ENCODE data around the gene USB1. TPM values are rescaled to one million over a fixed set of nuclear protein-coding genes. Genes with fewer than 3 reads are reported as not detected.
A peak's percentile ranks its signal among the peaks of the same experiment; 100 is the strongest.

USB1 gene
- total and polyA plus RNA-seq, 7 experiments from 2014 or later: 26.8 to 50.8 (median 28.9) TPM

- Histone ChIP-seq H3K9me3 (ENCODE audit: control insufficient read depth in 2 of 3, low read length in 3 of 3) (no peaks in the 10 kb centered on the region), H3K27me3 (ENCODE audit: control insufficient read depth in 2 of 2, insufficient read depth in 2 of 2, low read length in 2 of 2) (no peaks in the 10 kb centered on the region), H3K36me3 (ENCODE audit: control insufficient read depth in 2 of 3, insufficient read depth in 3 of 3, low read length in 3 of 3) (no peaks in the 10 kb centered on the region), H3K27ac (ENCODE audit: low read depth, low read length) (no peak overlapping the region), H3K4me1 (ENCODE audit: control insufficient read depth in 2 of 2, insufficient read depth in 2 of 2, low read length in 2 of 2) (no peaks in the 10 kb centered on the region), H3K4me3 (ENCODE audit: low read length) (no peak overlapping the region)
- H3K4me3 Mint-ChIP-seq: no peak overlapping the region
- intact Hi-C loops (cut with micrococcal nuclease): no loop called here
- DNase-seq (no peak), ATAC-seq (no peak)
- H3K4me1 Mint-ChIP-seq: no peaks in the 10 kb centered on the region
- ChIA-PET POLR2A (no interaction called here), CTCF (interaction anchor here (0.5 kb wide), 1 partner anchor 1340 kb away, joined by 3 read pairs; no protein-coding TSS in a partner anchor)
- H3K9me3 Mint-ChIP-seq: no peaks in the 10 kb centered on the region
- no peaks in the 10 kb centered on the region for H3K36me3 Mint-ChIP-seq
- no peak overlapping the region for H3K27ac Mint-ChIP-seq
- no peaks in the 10 kb centered on the region for H3K27me3 Mint-ChIP-seq
These were observed 41.0 kb downstream of the USB1 start for GRCh38 chr16:58042001-58042885.

DNA sequence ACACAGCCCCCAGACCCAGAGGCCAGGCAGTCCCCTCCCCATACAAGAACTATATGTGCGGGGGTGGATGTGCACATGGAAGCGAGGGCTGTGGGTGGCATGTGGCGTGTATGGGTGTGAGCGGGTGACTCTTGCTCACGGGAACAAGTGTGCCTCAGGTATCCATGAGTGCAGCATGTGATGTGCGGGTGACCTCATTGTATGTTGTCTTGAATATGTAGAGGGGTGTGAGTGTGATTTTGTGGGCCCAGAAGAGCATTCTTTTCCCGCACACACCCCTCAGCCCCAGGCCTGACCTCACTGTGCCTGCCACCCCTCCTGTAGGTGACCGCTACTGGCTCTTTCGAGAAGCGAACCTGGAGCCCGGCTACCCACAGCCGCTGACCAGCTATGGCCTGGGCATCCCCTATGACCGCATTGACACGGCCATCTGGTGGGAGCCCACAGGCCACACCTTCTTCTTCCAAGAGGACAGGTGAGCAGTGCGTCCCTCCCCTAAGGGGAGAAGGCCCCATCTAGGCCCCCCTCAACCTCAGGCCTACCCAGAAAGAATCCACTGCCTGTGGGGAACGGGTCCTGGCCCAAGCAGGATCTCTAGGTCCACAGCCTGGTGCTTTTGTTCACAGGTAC, 41.8 kb downstream of the USB1 start:
- no peaks in the 10 kb centered on the region for H3K4me1 Mint-ChIP-seq
- Histone ChIP-seq H3K27me3 (ENCODE audit: control insufficient read depth in 2 of 2, insufficient read depth in 2 of 2, low read length in 2 of 2) (no peaks in the 10 kb centered on the region), H3K36me3 (ENCODE audit: control insufficient read depth in 2 of 3, insufficient read depth in 3 of 3, low read length in 3 of 3) (no peaks in the 10 kb centered on the region), H3K9me3 (ENCODE audit: control insufficient read depth in 2 of 3, low read length in 3 of 3) (no peaks in the 10 kb centered on the region), H3K4me1 (ENCODE audit: control insufficient read depth in 2 of 2, insufficient read depth in 2 of 2, low read length in 2 of 2) (no peaks in the 10 kb centered on the region), H3K4me3 (ENCODE audit: low read length) (no peak overlapping the region), H3K27ac (ENCODE audit: low read depth, low read length) (no peak overlapping the region)
- H3K4me3 Mint-ChIP-seq: no peak overlapping the region
- ChIA-PET CTCF (no interaction called here), POLR2A (no interaction called here)
- H3K9me3 Mint-ChIP-seq: no peaks in the 10 kb centered on the region
- no peaks in the 10 kb centered on the region for H3K27me3 Mint-ChIP-seq
- H3K27ac Mint-ChIP-seq: peak overlapping the region in 1 of 9 donors; percentile 63
- intact Hi-C loops (cut with micrococcal nuclease): no loop called here
- DNase-seq (no peak), ATAC-seq (peak; percentile 2)
- no peaks in the 10 kb centered on the region for H3K36me3 Mint-ChIP-seq

- no peaks in the 10 kb centered on the region for H3K4me1 Mint-ChIP-seq
- POLR2A ChIA-PET: no interaction called here
These were observed 42.5 kb downstream of the USB1 start for GRCh38 chr16:58043571-58044155.

GRCh38 chr16:58044266-58045019, 43.2 kb downstream of the USB1 start:
- POLR2A ChIA-PET: no interaction called here

More at GRCh38 chr16:58043571-58044155, 42.5 kb downstream of the USB1 start:
- Histone ChIP-seq H3K4me3 (ENCODE audit: low read length) (no peak overlapping the region), H3K27me3 (ENCODE audit: control insufficient read depth in 2 of 2, insufficient read depth in 2 of 2, low read length in 2 of 2) (no peaks in the 10 kb centered on the region), H3K9me3 (ENCODE audit: control insufficient read depth in 2 of 3, low read length in 3 of 3) (no peaks in the 10 kb centered on the region), H3K36me3 (ENCODE audit: control insufficient read depth in 2 of 3, insufficient read depth in 3 of 3, low read length in 3 of 3) (no peaks in the 10 kb centered on the region), H3K4me1 (ENCODE audit: control insufficient read depth in 2 of 2, insufficient read depth in 2 of 2, low read length in 2 of 2) (no peaks in the 10 kb centered on the region), H3K27ac (ENCODE audit: low read depth, low read length) (no peak overlapping the region)
- CTCF ChIA-PET: no interaction called here
- no peaks in the 10 kb centered on the region for H3K36me3 Mint-ChIP-seq
- no peak overlapping the region for H3K4me3 Mint-ChIP-seq
- intact Hi-C loops (cut with micrococcal nuclease): no loop called here
- H3K9me3 Mint-ChIP-seq: no peaks in the 10 kb centered on the region
- ATAC-seq (peak; percentile 10), DNase-seq (no peak)
- no peaks in the 10 kb centered on the region for H3K27me3 Mint-ChIP-seq
- H3K27ac Mint-ChIP-seq: no peak overlapping the region

DNA sequence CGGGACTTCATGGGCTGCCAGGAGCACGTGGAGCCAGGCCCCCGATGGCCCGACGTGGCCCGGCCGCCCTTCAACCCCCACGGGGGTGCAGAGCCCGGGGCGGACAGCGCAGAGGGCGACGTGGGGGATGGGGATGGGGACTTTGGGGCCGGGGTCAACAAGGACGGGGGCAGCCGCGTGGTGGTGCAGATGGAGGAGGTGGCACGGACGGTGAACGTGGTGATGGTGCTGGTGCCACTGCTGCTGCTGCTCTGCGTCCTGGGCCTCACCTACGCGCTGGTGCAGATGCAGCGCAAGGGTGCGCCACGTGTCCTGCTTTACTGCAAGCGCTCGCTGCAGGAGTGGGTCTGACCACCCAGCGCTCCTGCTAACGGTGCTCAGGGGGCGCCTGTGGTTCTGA, 43.9 kb downstream of the USB1 start:
- Histone ChIP-seq H3K36me3 (ENCODE audit: control insufficient read depth in 2 of 3, insufficient read depth in 3 of 3, low read length in 3 of 3) (no peaks in the 10 kb centered on the region), H3K9me3 (ENCODE audit: control insufficient read depth in 2 of 3, low read length in 3 of 3) (no peaks in the 10 kb centered on the region), H3K27me3 (ENCODE audit: control insufficient read depth in 2 of 2, insufficient read depth in 2 of 2, low read length in 2 of 2) (no peaks in the 10 kb centered on the region), H3K4me3 (ENCODE audit: low read length) (no peak overlapping the region), H3K4me1 (ENCODE audit: control insufficient read depth in 2 of 2, insufficient read depth in 2 of 2, low read length in 2 of 2) (no peaks in the 10 kb centered on the region), H3K27ac (ENCODE audit: low read depth, low read length) (no peak overlapping the region)
- ATAC-seq (no peak), DNase-seq (no peak)
- Mint-ChIP-seq H3K9me3 (no peaks in the 10 kb centered on the region), H3K4me1 (peaks cover 0 to 2% (median 0%) of the 10 kb centered on the region in 7 donors), H3K27ac (no peak overlapping the region), H3K36me3 (no peaks in the 10 kb centered on the region), H3K4me3 (no peak overlapping the region), H3K27me3 (no peaks in the 10 kb centered on the region)
- intact Hi-C loops (cut with micrococcal nuclease): no loop called here
- POLR2A ChIA-PET: no interaction called here
- CTCF ChIA-PET: no interaction called here

More at GRCh38 chr16:58044266-58045019, 43.2 kb downstream of the USB1 start:
- H3K36me3 ChIP-seq (ENCODE audit: control insufficient read depth in 2 of 3, insufficient read depth in 3 of 3, low read length in 3 of 3): no peaks in the 10 kb centered on the region
- H3K27ac ChIP-seq (ENCODE audit: low read depth, low read length): no peak overlapping the region
- Mint-ChIP-seq H3K36me3 (no peaks in the 10 kb centered on the region), H3K4me3 (no peak overlapping the region), H3K4me1 (peaks cover 0 to under 1% (median 0%) of the 10 kb centered on the region in 7 donors), H3K9me3 (no peaks in the 10 kb centered on the region), H3K27ac (no peak overlapping the region), H3K27me3 (no peaks in the 10 kb centered on the region)
- no peaks in the 10 kb centered on the region for H3K9me3 ChIP-seq (ENCODE audit: control insufficient read depth in 2 of 3, low read length in 3 of 3)
- H3K27me3 ChIP-seq (ENCODE audit: control insufficient read depth in 2 of 2, insufficient read depth in 2 of 2, low read length in 2 of 2): no peaks in the 10 kb centered on the region
- DNase-seq: no peak
- H3K4me3 ChIP-seq (ENCODE audit: low read length): no peak overlapping the region
- CTCF ChIA-PET: no interaction called here
- intact Hi-C loops (cut with micrococcal nuclease): no loop called here
- H3K4me1 ChIP-seq (ENCODE audit: control insufficient read depth in 2 of 2, insufficient read depth in 2 of 2, low read length in 2 of 2): no peaks in the 10 kb centered on the region
- ATAC-seq: no peak

DNA sequence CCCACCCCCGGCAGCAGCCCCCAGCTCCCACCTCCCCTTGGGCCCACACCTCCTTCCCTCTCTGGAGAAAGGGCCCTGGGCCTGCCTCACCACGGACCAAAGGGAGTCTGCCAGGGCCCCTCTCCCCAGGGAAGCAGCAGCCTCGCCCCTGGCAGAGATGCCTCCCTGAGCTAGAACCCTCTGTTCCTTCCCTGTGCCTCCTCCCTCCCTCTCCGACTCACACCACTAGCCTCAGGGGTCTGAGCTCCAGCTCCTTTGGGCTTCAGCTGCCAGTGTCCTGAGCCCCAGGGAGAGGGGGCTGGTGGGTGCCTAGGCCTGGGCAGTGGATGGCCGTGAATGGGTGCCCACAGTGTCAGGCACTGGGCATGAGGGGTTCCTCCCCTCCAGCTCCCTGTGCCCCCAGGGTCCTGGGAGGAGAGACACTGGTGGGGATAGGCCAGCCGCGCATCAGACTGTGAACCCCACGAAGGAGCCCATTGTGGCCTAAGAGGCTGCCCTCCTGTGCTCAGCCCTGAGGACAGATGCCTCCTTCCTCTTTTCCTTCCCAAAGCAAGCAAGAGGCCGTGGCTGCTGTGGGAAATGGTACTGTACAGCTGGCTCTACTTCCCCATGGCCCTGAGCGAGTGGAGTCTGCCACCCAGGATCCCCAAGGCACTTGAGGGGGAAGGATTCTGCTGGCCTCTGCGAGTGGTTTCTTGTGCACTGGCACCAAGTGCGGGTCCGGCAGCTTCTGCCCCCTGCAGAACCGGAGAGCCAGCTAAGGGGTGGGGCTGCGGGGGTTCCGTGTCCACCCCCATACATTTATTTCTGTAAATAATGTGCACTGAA, 45.1 kb downstream of the USB1 start:
- Mint-ChIP-seq H3K4me1 (peaks cover 0 to 2% (median 0%) of the 10 kb centered on the region in 7 donors), H3K27ac (no peak overlapping the region), H3K9me3 (no peaks in the 10 kb centered on the region), H3K4me3 (no peak overlapping the region), H3K36me3 (no peaks in the 10 kb centered on the region), H3K27me3 (no peaks in the 10 kb centered on the region)
- Histone ChIP-seq H3K4me1 (ENCODE audit: control insufficient read depth in 2 of 2, insufficient read depth in 2 of 2, low read length in 2 of 2) (no peaks in the 10 kb centered on the region), H3K4me3 (ENCODE audit: low read length) (no peak overlapping the region), H3K36me3 (ENCODE audit: control insufficient read depth in 2 of 3, insufficient read depth in 3 of 3, low read length in 3 of 3) (no peaks in the 10 kb centered on the region), H3K9me3 (ENCODE audit: control insufficient read depth in 2 of 3, low read length in 3 of 3) (no peaks in the 10 kb centered on the region), H3K27me3 (ENCODE audit: control insufficient read depth in 2 of 2, insufficient read depth in 2 of 2, low read length in 2 of 2) (no peaks in the 10 kb centered on the region), H3K27ac (ENCODE audit: low read depth, low read length) (no peak overlapping the region)
- ChIA-PET CTCF (no interaction called here), POLR2A (no interaction called here)
- intact Hi-C loops (cut with micrococcal nuclease): no loop called here
- DNase-seq (no peak), ATAC-seq (peak; percentile 23)

Measured in naive thymus-derived CD4-positive, alpha-beta T cell (primary cell).